ENCODE measurements around the gene RENBP. TPM values are rescaled to one million over a fixed set of nuclear protein-coding genes. Genes with fewer than 3 reads are reported as not detected.

The RENBP gene
- total RNA-seq, 1 donor from 2014 or later = 7.2 TPM

GRCh38 chrX:153897899-153898298, 46.5 kb downstream of the RENBP start:
- Mint-ChIP-seq H3K36me3 (no peaks in the 10 kb centered on the region), H3K4me1 (peaks cover 15% of the 10 kb centered on the region), H3K27me3 (ENCODE audit: low read depth) (no peaks in the 10 kb centered on the region), H3K4me3 (no peak overlapping the region), H3K27ac (no peak overlapping the region), H3K9me3 (peaks cover 20% of the 10 kb centered on the region)
- no peak for TF ChIP-seq CTCF (IDR thresholded peaks at IDR 0.05; ENCODE audit: unreplicated experiment)
- no peak for DNase-seq (ENCODE audit: low spot score in 2 of 2, unreplicated experiment in 2 of 2)

GRCh38 chrX:153889123-153889522, 55.3 kb downstream of the RENBP start:
- H3K27ac Mint-ChIP-seq = no peak overlapping the region
- TF ChIP-seq CTCF (IDR thresholded peaks at IDR 0.05; ENCODE audit: unreplicated experiment) = no peak
- no peak overlapping the region for H3K4me3 Mint-ChIP-seq
- no peaks in the 10 kb centered on the region for H3K36me3 Mint-ChIP-seq
- H3K9me3 Mint-ChIP-seq = peaks cover 16% of the 10 kb centered on the region
- peaks cover 4% of the 10 kb centered on the region for H3K4me1 Mint-ChIP-seq
- peaks cover 45% of the 10 kb centered on the region for H3K27me3 Mint-ChIP-seq (ENCODE audit: low read depth)
- no peak for DNase-seq (ENCODE audit: low spot score in 2 of 2, unreplicated experiment in 2 of 2)

- peaks cover 4% of the 10 kb centered on the region for H3K4me1 Mint-ChIP-seq
- no peak for TF ChIP-seq CTCF (IDR thresholded peaks at IDR 0.05; ENCODE audit: unreplicated experiment)
- H3K27ac Mint-ChIP-seq = no peak overlapping the region
- H3K9me3 Mint-ChIP-seq = peaks cover 16% of the 10 kb centered on the region
- peaks cover 51% of the 10 kb centered on the region for H3K27me3 Mint-ChIP-seq (ENCODE audit: low read depth)
- no peaks in the 10 kb centered on the region for H3K36me3 Mint-ChIP-seq
- no peak for DNase-seq (ENCODE audit: low spot score in 2 of 2, unreplicated experiment in 2 of 2)
- no peak overlapping the region for H3K4me3 Mint-ChIP-seq
Observed at GRCh38 chrX:153888344-153888743, 56.1 kb downstream of the RENBP start.

GRCh38 chrX:153887385-153887784, 57.1 kb downstream of the RENBP start:
- Mint-ChIP-seq H3K9me3 (peaks cover 10% of the 10 kb centered on the region), H3K36me3 (no peaks in the 10 kb centered on the region), H3K27me3 (ENCODE audit: low read depth) (peaks cover 57% of the 10 kb centered on the region), H3K27ac (no peak overlapping the region), H3K4me1 (peaks cover 4% of the 10 kb centered on the region), H3K4me3 (no peak overlapping the region)
- TF ChIP-seq CTCF (IDR thresholded peaks at IDR 0.05; ENCODE audit: unreplicated experiment) = no peak
- DNase-seq (ENCODE audit: low spot score in 2 of 2, unreplicated experiment in 2 of 2) = no peak

GRCh38 chrX:153886915-153887314, 57.5 kb downstream of the RENBP start:
- Mint-ChIP-seq H3K36me3 (no peaks in the 10 kb centered on the region), H3K9me3 (peaks cover 10% of the 10 kb centered on the region), H3K27ac (no peak overlapping the region), H3K4me3 (no peak overlapping the region), H3K4me1 (no peaks in the 10 kb centered on the region), H3K27me3 (ENCODE audit: low read depth) (peaks cover 59% of the 10 kb centered on the region)
- TF ChIP-seq CTCF (IDR thresholded peaks at IDR 0.05; ENCODE audit: unreplicated experiment) = no peak
- no peak for DNase-seq (ENCODE audit: low spot score in 2 of 2, unreplicated experiment in 2 of 2)
